Tibial nerve (tissue), 4 donors: ENCODE results near the gene CD164L2. TPM values are rescaled to one million over a fixed set of nuclear protein-coding genes. Genes with fewer than 3 reads are reported as not detected.

Experiments used
- DNase-seq, 2 donors: peaks; one replicate each; pipeline ENCODE4 v3.0.0-alpha.2; 2019; ENCODE audit warnings: low spot score in 2 of 2
- H3K27ac ChIP-seq, 4 donors: fragments of 200-600 bp; sonication (generic) in 3 of 4; one replicate each; pipeline ENCODE4 v1.5.1; 2017 to 2019; ENCODE audit warnings: mild to moderate bottlenecking in 1 of 4
- H3K27me3 ChIP-seq, 2 donors: fragments of 200-600 bp; sonication (generic) in 1 of 2; one replicate each; pipeline versions ENCODE4 v1.5.1 to v1.6.0; 2017 to 2019
- H3K36me3 ChIP-seq, 3 donors: fragments of 200-600 bp; sonication (generic); one replicate each; pipeline ENCODE4 v1.5.1; 2018 to 2019
- H3K4me1 ChIP-seq, 4 donors: fragments of 200-600 bp; sonication (generic) in 3 of 4; one replicate each; pipeline ENCODE4 v1.5.1; 2017 to 2019
- H3K4me3 ChIP-seq, 4 donors: fragments of 200-600 bp; sonication (generic) in 3 of 4; one replicate each; pipeline ENCODE4 v1.5.1; 2017 to 2019; ENCODE audit warnings: mild to moderate bottlenecking in 1 of 4, moderate library complexity in 1 of 4
- H3K9me3 ChIP-seq, 4 donors: fragments of 200-600 bp; sonication (generic) in 3 of 4; one replicate each; pipeline ENCODE4 v1.5.1; 2017 to 2019
- CTCF ChIP-seq, 5 experiments: fragments of 200-600 bp in 3 of 5; fragments of 450-650 bp in 2 of 5; sonication (generic) in 3 of 5; IDR thresholded peaks; one replicate each; pipeline ENCODE4 v1.5.1; 2016 to 2019; ENCODE audit warnings: antibody characterized with exemption in 5 of 5, mild to moderate bottlenecking in 3 of 5, moderate library complexity in 2 of 5
- EP300 ChIP-seq, 2 donors: sonication (generic); formaldehyde crosslinking; IDR thresholded peaks; one replicate each; pipeline ENCODE4 v1.6.1; 2017; ENCODE audit warnings: antibody characterized with exemption in 2 of 2, mild to moderate bottlenecking in 1 of 2
- POLR2A ChIP-seq, 2 donors: fragments of 450-650 bp; IDR thresholded peaks; one replicate each; pipeline ENCODE4 v1.6.1; 2017; ENCODE audit warnings: antibody characterized with exemption in 2 of 2, mild to moderate bottlenecking in 2 of 2, moderate library complexity in 2 of 2
- WGBS, 2 donors: methylation state at CpG; one replicate each; pipeline ENCODE4 v1.1.5; 2018; 5-methylcytosine and 5-hydroxymethylcytosine counted together
- total RNA-seq, 4 donors: library from RNA; depleted of rRNA; stranded (reverse); fragments of >200 nt; gene quantifications; one replicate each; pipeline ENCODE4 v1.1.0, GENCODE V29; 2016

The CD164L2 gene
- total RNA-seq, 4 donors from 2014 or later = not detected

GRCh38 chr1:27402349-27402754 lies 19.2 kb upstream of the CD164L2 start:
- H3K9me3 ChIP-seq = no peaks in the 10 kb centered on the region
- H3K4me1 ChIP-seq = peaks cover 0 to 85% (median 41%) of the 10 kb centered on the region in 4 donors
- peak overlapping the region in 3 of 4 donors; percentile 79 to 90 (median 86) for H3K27ac ChIP-seq
- H3K27me3 ChIP-seq = no peaks in the 10 kb centered on the region
- no peak overlapping the region for H3K4me3 ChIP-seq
- peak; percentile 73 to 80 for DNase-seq
- H3K36me3 ChIP-seq = peaks cover 4 to 16% (median 6%) of the 10 kb centered on the region in 3 donors
- TF ChIP-seq POLR2A (IDR thresholded peaks at IDR 0.05) = no peak
- TF ChIP-seq CTCF (IDR thresholded peaks at IDR 0.05) = peak; percentile 58 to 80 (median 75)
- peak in 1 of 2 donors; percentile 70 for TF ChIP-seq EP300 (IDR thresholded peaks at IDR 0.05)
- WGBS, 2 donors = 23% methylated on average over 8 of the region's 8 CpGs

- Histone ChIP-seq H3K9me3 (no peaks in the 10 kb centered on the region), H3K36me3 (peaks cover 0 to 2% (median 0%) of the 10 kb centered on the region in 3 donors), H3K4me1 (peaks cover 0 to 78% (median 39%) of the 10 kb centered on the region in 4 donors), H3K27ac (no peak overlapping the region), H3K4me3 (no peak overlapping the region), H3K27me3 (no peaks in the 10 kb centered on the region)
- no peak for DNase-seq
- 88% methylated on average over 5 of the region's 5 CpGs for WGBS, 2 donors
- TF ChIP-seq EP300 (IDR thresholded peaks at IDR 0.05) = no peak
Observed at GRCh38 chr1:27400963-27401341, 17.8 kb upstream of the CD164L2 start.

GRCh38 chr1:27400082-27400962 lies 17.2 kb upstream of the CD164L2 start:
- TF ChIP-seq EP300 (IDR thresholded peaks at IDR 0.05) (no peak), CTCF (IDR thresholded peaks at IDR 0.05) (no peak), POLR2A (IDR thresholded peaks at IDR 0.05) (no peak)
- peaks cover 0 to 78% (median 39%) of the 10 kb centered on the region in 4 donors for H3K4me1 ChIP-seq
- 27 to 36% methylated on average over 13 of the region's 13 CpGs for WGBS, 2 donors

GRCh38 chr1:27399251-27400025 lies 16.3 kb upstream of the CD164L2 start:
- H3K36me3 ChIP-seq = no peaks in the 10 kb centered on the region
- DNase-seq = no peak
- 40 to 42% methylated on average over 13 to 19 of the region's 19 CpGs for WGBS, 2 donors
- H3K27ac ChIP-seq = no peak overlapping the region
- TF ChIP-seq CTCF (IDR thresholded peaks at IDR 0.05) = no peak
- no peak for TF ChIP-seq EP300 (IDR thresholded peaks at IDR 0.05)
- TF ChIP-seq POLR2A (IDR thresholded peaks at IDR 0.05) = no peak
- H3K4me1 ChIP-seq = peaks cover 0 to 72% (median 30%) of the 10 kb centered on the region in 4 donors
- H3K4me3 ChIP-seq = no peak overlapping the region
- no peaks in the 10 kb centered on the region for H3K9me3 ChIP-seq
- no peaks in the 10 kb centered on the region for H3K27me3 ChIP-seq

More at GRCh38 chr1:27400082-27400962, 17.2 kb upstream of the CD164L2 start:
- no peaks in the 10 kb centered on the region for H3K27me3 ChIP-seq
- H3K9me3 ChIP-seq = no peaks in the 10 kb centered on the region
- DNase-seq = no peak
- H3K36me3 ChIP-seq = no peaks in the 10 kb centered on the region
- no peak overlapping the region for H3K27ac ChIP-seq
- no peak overlapping the region for H3K4me3 ChIP-seq

- Histone ChIP-seq H3K4me3 (no peak overlapping the region), H3K4me1 (peaks cover 0 to 63% (median 23%) of the 10 kb centered on the region in 4 donors), H3K36me3 (no peaks in the 10 kb centered on the region), H3K27me3 (no peaks in the 10 kb centered on the region), H3K27ac (no peak overlapping the region), H3K9me3 (no peaks in the 10 kb centered on the region)
- DNase-seq = no peak
- TF ChIP-seq POLR2A (IDR thresholded peaks at IDR 0.05) (no peak), CTCF (IDR thresholded peaks at IDR 0.05) (no peak), EP300 (IDR thresholded peaks at IDR 0.05) (no peak)
- WGBS, 2 donors = 71 to 80% methylated on average over 4 of the region's 4 CpGs
Observed at GRCh38 chr1:27398405-27399149, 15.4 kb upstream of the CD164L2 start.
